A673 (cell line): ENCODE results near the gene RYK. TPM values are rescaled to one million over a fixed set of nuclear protein-coding genes. Genes with fewer than 3 reads are reported as not detected.
A peak's percentile ranks its signal among the peaks of the same experiment; 100 is the strongest.

ENCODE experiments used
- BruUV-seq: library from RNA; stranded (reverse); fragments of 400-500 nt; replicated peaks from 2 replicates; lab custom pipeline; 2021; lab: Mats Ljungman, UMichigan
- CTCF ChIA-PET: fragments of 300-600 bp; sonication (Branson Sonifier 250); formaldehyde crosslinking; loops from one replicate; lab custom pipeline; 2022; ENCODE audit warnings: antibody characterized with exemption; lab: Charles Lee
- POLR2A ChIA-PET: fragments of 300-600 bp; sonication (Branson Sonifier 250); formaldehyde crosslinking; loops from one replicate; lab custom pipeline; 2022; ENCODE audit warnings: antibody characterized with exemption; ENCODE audit not compliant: low non-redundant PET; lab: Charles Lee
- DNase-seq: peaks from one replicate; pipeline ENCODE4 v3.0.0-alpha.2; 2015; ENCODE audit warnings: low spot score
- H3K27ac ChIP-seq: fragments of 200-600 bp; sonication (generic); 2 replicates; pipeline ENCODE4 v1.5.1; 2016; ENCODE audit warnings: mixed run types, low read depth, mild to moderate bottlenecking, mixed read lengths, antibody characterized with exemption, low read length; ENCODE audit not compliant: poor library complexity, severe bottlenecking
- H3K27me3 ChIP-seq: fragments of 200-600 bp; sonication (generic); replicated peaks from 2 replicates; pipeline ENCODE4 v1.6.1; 2017; ENCODE audit warnings: mixed run types, low read depth, mild to moderate bottlenecking, mixed read lengths, antibody characterized with exemption, low read length; ENCODE audit not compliant: insufficient read depth, poor library complexity
- H3K36me3 ChIP-seq: fragments of 200-600 bp; sonication (generic); 2 replicates; pipeline ENCODE4 v1.6.1; 2016; ENCODE audit warnings: mixed run types, mild to moderate bottlenecking, mixed read lengths, antibody characterized with exemption, low read length; ENCODE audit not compliant: insufficient read depth, poor library complexity, severe bottlenecking
- H3K4me1 ChIP-seq: fragments of 200-600 bp; sonication (generic); 2 replicates; pipeline ENCODE4 v1.6.1; 2017; ENCODE audit warnings: mixed run types, mild to moderate bottlenecking, mixed read lengths, antibody characterized with exemption, low read length; ENCODE audit not compliant: insufficient read depth, poor library complexity, severe bottlenecking
- H3K4me3 ChIP-seq: fragments of 200-600 bp; sonication (generic); 2 replicates; pipeline ENCODE4 v1.5.1; 2016; ENCODE audit warnings: low read depth, mixed run types, mild to moderate bottlenecking, mixed read lengths, low read length; ENCODE audit not compliant: poor library complexity, severe bottlenecking
- H3K9me3 ChIP-seq: fragments of 200-600 bp; sonication (generic); 2 replicates; pipeline ENCODE4 v1.6.1; 2016; ENCODE audit warnings: mixed run types, low read depth, mild to moderate bottlenecking, mixed read lengths, antibody characterized with exemption, low read length; ENCODE audit not compliant: poor library complexity, severe bottlenecking
- CTCF ChIP-seq: fragments of 300-800, 200-600 bp; sonication (generic); conservative IDR thresholded peaks from 2 replicates; pipeline ENCODE4 v1.5.1; 2017; ENCODE audit warnings: low read depth, mild to moderate bottlenecking, antibody characterized with exemption, low read length, moderate library complexity, mixed read lengths
- EZH2 ChIP-seq: fragments of 200-600 bp; sonication (generic); IDR thresholded peaks from 2 replicates; pipeline ENCODE4 v1.6.1; 2017; ENCODE audit warnings: borderline replicate concordance, low read depth, mild to moderate bottlenecking, mixed read lengths, antibody characterized with exemption, low read length; ENCODE audit not compliant: poor library complexity, severe bottlenecking
- intact Hi-C: fragments of 100-400 bp; cut with micrococcal nuclease; formaldehyde crosslinking; loops from one replicate; pipeline ENCODE4 v1.10.0; 2022; ENCODE audit not compliant: unreplicated experiment
- total RNA-seq: library from RNA; stranded (reverse); gene quantifications from 2 replicates; pipeline ENCODE4 v1.2.3, GENCODE V29; 2021

The RYK gene
- total RNA-seq, 1 experiment from 2014 or later: 47.8 TPM

- no peaks in the 10 kb centered on the region for H3K36me3 ChIP-seq
- TF ChIP-seq CTCF (no peak), EZH2 (no peak)
- H3K4me3 ChIP-seq: no peak overlapping the region
- BruUV-seq: no TSS peak
- POLR2A ChIA-PET: no interaction called here
- no peak overlapping the region for H3K27ac ChIP-seq
- intact Hi-C loops: no loop called here
- CTCF ChIA-PET: no interaction called here
- no peaks in the 10 kb centered on the region for H3K9me3 ChIP-seq
- no peaks in the 10 kb centered on the region for H3K4me1 ChIP-seq
- DNase-seq: no peak
- no peaks in the 10 kb centered on the region for H3K27me3 ChIP-seq
Measured at GRCh38 chr3:134132961-134133360, 117.7 kb downstream of the RYK start.

- intact Hi-C loops: no loop called here
Measured at GRCh38 chr3:134126153-134126552, 124.5 kb downstream of the RYK start.

GRCh38 chr3:134114726-134115125 is 135.9 kb downstream of the RYK start:
- no peaks in the 10 kb centered on the region for H3K27me3 ChIP-seq
- H3K4me3 ChIP-seq: no peak overlapping the region
- no peaks in the 10 kb centered on the region for H3K36me3 ChIP-seq
- ChIA-PET POLR2A (no interaction called here), CTCF (no interaction called here)
- BruUV-seq: no TSS peak
- H3K4me1 ChIP-seq: no peaks in the 10 kb centered on the region
- TF ChIP-seq EZH2 (no peak), CTCF (no peak)
- H3K9me3 ChIP-seq: peaks cover 6% of the 10 kb centered on the region
- H3K27ac ChIP-seq: no peak overlapping the region
- intact Hi-C loops: no loop called here
- no peak for DNase-seq

More at GRCh38 chr3:134126153-134126552, 124.5 kb downstream of the RYK start:
- TF ChIP-seq EZH2 (no peak), CTCF (peak; percentile 37; the same call in 1 of the 2 replicates)
- Histone ChIP-seq H3K9me3 (peaks cover 12% of the 10 kb centered on the region), H3K27ac (no peak overlapping the region), H3K36me3 (no peaks in the 10 kb centered on the region), H3K4me3 (no peak overlapping the region), H3K4me1 (no peaks in the 10 kb centered on the region), H3K27me3 (no peaks in the 10 kb centered on the region)
- CTCF ChIA-PET: no interaction called here
- BruUV-seq: no TSS peak
- POLR2A ChIA-PET: no interaction called here
- no peak for DNase-seq
